Measurements from ENCODE around the gene TARS2.

Gene TARS2

GRCh38 chr1:150508982-150509381 lies 21.8 kb downstream of the TARS2 start:
- no peak for DNase-seq (ENCODE audit: low read depth in 3 of 3)

- no peak for DNase-seq (ENCODE audit: low read depth in 3 of 3)
Measured at GRCh38 chr1:150511551-150511950, 24.3 kb downstream of the TARS2 start.

GRCh38 chr1:150511985-150512660 lies 24.9 kb downstream of the TARS2 start:
- DNase-seq (ENCODE audit: low read depth in 3 of 3), result no peak

GRCh38 chr1:150512846-150513245 lies 25.6 kb downstream of the TARS2 start:
- no peak for DNase-seq (ENCODE audit: low read depth in 3 of 3)

GRCh38 chr1:150513351-150513791 lies 26.2 kb downstream of the TARS2 start:
- no peak for DNase-seq (ENCODE audit: low read depth in 3 of 3)

DNA sequence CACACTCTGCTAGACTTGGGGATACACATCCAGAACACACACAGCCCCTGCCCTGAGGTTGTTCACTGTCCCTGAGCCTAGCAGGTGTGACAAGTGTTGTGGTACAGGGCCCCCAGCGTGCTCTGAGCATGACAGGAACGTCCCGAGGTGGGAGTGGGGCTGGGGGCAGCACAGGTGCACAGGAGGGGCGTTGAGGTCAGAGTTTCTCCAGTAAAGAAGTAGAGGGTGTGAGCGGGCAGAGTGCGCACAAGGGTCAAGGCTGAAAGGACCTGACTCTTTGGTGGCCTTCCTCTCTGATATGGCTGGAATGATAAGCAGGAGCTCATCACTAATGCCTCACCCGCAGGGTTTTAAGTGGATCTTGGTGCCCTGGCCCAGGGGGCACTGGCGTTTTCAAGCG lies 27.0 kb downstream of the TARS2 start:
- no peak for DNase-seq (ENCODE audit: low read depth in 3 of 3)

- no peak for DNase-seq (ENCODE audit: low read depth in 3 of 3)
Measured at GRCh38 chr1:150514913-150515327, 27.7 kb downstream of the TARS2 start.

DNA sequence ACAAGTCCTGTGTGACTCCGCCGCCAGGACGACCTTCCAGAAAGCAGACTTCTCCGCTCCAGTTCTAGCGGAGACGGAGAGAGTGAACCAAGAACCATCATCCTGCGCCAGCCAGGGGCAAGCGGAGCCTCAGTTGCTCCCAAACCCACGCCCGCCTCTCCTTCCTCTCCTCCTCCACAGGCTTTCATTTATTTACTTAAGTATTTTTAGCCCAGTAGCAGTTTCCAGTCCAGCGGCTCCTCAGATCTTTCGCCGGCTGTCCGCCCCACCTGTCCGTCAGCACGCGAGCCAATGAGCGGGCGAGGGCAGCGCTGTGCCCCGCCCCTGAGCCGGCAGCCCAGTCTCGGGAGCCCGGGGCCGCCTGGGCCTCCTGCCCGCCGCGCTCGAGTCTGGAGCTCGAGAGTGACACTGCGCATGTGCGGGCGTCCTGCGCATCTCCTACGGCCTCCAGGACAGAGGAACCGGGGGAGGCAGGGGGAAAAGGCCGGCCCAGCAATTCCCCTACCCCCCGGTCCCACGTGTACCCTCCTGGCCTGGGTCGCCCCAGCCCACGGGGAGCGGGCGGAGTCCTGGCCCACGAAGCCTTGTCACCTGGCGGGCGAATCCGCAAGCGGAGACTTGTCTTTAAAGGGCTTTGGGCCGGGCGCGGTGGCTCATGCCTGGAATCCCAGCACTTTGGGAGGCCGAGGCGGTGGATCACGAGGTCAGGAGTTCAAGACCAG lies 28.3 kb downstream of the TARS2 start, which contains the start of gene FALEC:
TSS of gene FALEC (plus strand) at position 425 of the 722 bp plus-strand sequence.
- peak; percentile 77 to 93 (median 87) for DNase-seq (ENCODE audit: low read depth in 3 of 3)

DNA sequence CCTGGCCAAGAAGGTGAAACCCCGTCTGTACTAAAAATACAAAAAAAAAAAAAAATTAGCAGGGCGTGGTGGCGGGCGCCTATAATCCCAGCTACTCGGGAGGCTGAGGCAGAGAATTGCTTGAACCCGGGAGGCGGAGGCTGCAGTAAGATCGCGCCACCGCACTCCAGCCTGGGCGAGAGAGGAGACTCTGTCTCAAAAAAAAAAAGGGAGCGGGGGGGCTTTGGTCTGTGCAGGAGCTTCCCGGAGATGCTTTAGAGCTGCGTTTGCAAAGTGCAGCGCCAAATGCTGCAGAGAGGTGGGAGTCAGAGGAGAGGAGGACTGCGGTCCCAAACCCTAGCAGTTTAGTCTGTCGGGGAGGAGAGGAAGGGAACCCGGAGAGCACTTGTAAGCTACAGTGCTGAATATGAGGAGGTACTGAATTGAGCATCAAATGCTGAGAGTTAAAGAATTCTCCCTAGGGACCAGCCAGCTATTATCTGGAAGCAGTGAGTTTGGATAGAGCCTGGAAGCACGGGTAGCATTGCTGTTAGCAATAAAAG lies 28.9 kb downstream of the TARS2 start:
- DNase-seq (ENCODE audit: low read depth in 3 of 3), result peak in 1 of 3 experiments; percentile 5

GRCh38 chr1:150516616-150517015 lies 29.4 kb downstream of the TARS2 start:
- DNase-seq (ENCODE audit: low read depth in 3 of 3), result no peak

GRCh38 chr1:150521196-150521968 lies 34.2 kb downstream of the TARS2 start:
- no peak for DNase-seq (ENCODE audit: low read depth in 3 of 3)

- DNase-seq (ENCODE audit: low read depth in 3 of 3), result no peak
Measured at GRCh38 chr1:150525348-150525747, 38.1 kb downstream of the TARS2 start.

DNA sequence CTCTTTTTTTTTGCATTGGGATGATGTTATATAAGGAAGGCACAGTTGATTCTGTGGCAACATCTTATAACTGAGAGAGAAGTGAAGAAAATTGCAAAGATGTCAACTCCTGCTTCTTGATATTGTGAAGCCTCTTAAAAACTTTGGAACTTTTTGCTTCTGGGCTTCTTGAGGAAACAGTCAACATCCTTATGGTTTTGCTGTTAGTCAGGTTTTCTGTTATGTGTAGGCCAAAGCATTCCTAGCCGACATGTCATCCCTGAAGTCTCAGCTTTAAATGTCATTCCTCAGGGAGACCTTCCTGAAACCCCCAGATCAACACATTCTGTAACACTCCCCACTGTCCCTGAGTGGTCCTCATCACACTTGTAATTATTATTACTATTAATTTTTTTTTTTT lies 41.0 kb downstream of the TARS2 start:
- no peak for DNase-seq (ENCODE audit: low read depth in 3 of 3)

DNA sequence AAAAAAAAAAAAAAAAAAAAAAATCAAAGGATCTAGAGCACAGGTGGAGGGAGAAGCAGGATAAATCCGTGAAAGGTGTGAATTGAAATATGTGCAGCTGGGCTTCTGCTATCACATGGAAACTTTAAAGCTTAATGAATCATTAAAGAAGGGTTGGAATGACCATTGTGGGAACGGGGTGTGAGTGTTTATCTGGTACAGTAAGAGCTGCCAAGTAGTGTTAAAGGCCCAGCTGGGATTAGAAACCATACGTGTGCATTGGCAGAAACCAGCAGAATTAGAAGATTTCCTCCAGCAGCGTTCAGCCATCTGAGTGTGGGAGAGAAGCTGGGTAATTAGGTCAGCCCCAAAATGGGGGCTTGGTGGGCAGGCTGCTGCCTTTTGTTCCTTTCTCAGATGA lies 41.8 kb downstream of the TARS2 start:
- no peak for DNase-seq (ENCODE audit: low read depth in 3 of 3)

GRCh38 chr1:150530491-150531159 lies 43.4 kb downstream of the TARS2 start:
- DNase-seq (ENCODE audit: low read depth in 3 of 3), result no peak

DNA sequence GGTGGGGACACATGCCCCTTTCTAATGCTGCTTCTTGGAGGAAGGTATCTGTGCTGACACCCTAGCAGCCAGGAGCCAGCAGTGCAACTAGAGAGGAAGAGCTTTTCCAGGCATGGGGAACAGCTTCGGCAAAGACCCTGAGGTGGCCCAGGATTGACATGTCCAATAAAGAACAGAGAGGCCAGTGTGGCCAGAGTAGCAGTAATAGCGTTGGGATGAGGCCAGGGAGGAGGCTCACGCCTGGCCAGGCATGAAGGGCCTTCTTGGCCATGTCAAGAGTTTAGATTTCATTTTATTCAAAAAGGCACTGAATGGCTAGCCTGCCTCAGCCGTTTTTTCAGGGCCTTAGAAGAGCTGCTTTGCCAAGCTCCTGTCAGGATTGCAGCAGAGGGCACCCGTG lies 45.6 kb downstream of the TARS2 start:
- no peak for DNase-seq (ENCODE audit: low read depth in 3 of 3)

DNA sequence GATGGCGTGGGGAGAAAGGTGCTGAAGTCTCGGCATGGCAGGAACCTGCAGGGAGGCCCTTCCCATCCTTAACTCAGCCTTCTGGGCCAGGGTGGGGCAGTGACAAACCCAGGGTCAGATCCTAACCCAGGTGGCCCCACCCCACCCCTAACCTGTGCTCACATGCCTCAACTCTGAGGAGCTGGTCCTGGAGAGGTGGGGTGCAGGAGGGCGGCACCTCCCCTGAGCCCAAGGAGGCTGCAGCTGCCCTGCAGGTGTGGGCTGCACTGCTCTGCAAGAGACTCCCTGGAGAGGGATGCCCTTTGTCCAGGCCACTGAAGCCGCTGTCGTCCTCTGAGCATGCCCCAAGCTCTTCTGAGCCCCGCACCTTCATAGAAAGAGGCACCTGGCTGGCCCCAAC lies 46.8 kb downstream of the TARS2 start:
- no peak for DNase-seq (ENCODE audit: low read depth in 3 of 3)

- DNase-seq (ENCODE audit: low read depth in 3 of 3), result no peak
Measured at GRCh38 chr1:150535511-150536287, 48.5 kb downstream of the TARS2 start.

DNA sequence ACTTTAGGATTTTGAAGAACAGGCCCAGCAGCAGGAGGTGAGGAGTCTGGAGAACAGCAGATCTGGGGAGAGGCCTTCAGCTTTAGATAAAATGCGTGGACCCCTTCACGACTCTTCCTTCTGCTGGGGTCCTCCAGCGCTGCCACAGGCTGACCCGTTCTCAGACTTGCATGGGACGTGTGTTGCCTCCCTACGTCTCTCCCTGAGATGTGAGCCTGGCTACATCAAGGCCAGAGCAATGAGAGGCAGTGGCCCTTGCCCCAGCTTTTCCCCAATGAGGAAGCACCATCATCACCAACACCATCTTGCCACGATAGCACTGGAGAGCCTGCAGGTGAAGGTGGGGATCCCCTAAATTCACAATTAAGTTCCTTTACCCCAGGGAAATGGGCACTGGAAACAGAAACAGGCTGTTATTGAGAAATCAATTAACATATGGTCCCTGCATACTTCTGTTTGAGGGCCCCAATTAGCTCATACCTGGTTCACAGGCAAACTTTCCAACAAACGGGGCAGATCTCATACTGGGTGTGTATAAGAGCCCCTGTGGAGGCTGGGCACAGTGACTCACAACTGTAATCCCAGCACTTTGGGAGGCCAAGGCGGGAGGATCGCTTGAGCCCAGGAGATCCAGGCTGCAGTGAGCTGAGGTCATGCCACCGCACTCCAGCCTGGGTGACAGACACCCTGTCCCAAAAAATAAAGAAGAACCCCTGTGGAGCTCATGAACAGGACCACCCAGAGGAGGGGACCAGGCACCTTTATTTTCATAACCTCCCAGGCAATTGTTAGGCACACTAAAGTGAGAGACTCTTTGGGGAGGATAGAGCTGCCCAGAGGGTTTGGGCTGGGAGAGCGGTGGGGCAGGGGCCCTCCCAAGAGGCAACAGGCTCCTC lies 49.9 kb downstream of the TARS2 start:
- no peak for DNase-seq (ENCODE audit: low read depth in 3 of 3)
